Forelimb muscle (tissue), 1 donor: ENCODE measurements around the gene NXPE3. TPM values are rescaled to one million over a fixed set of nuclear protein-coding genes. Genes with fewer than 3 reads are reported as not detected.

ENCODE experiments used
- DNase-seq: peaks from one replicate; pipeline ENCODE4 v3.0.0-alpha.2; 2013; ENCODE audit warnings: low read depth
- polyA plus RNA-seq: library from polyadenylated mRNA; unstranded; fragments of 120-200 nt; gene quantifications from one replicate; pipeline ENCODE4 v1.2.1, GENCODE V29; 2013; ENCODE audit not compliant: insufficient read length

The NXPE3 gene
- polyA plus RNA-seq, 1 donor = 19.4 TPM

DNA sequence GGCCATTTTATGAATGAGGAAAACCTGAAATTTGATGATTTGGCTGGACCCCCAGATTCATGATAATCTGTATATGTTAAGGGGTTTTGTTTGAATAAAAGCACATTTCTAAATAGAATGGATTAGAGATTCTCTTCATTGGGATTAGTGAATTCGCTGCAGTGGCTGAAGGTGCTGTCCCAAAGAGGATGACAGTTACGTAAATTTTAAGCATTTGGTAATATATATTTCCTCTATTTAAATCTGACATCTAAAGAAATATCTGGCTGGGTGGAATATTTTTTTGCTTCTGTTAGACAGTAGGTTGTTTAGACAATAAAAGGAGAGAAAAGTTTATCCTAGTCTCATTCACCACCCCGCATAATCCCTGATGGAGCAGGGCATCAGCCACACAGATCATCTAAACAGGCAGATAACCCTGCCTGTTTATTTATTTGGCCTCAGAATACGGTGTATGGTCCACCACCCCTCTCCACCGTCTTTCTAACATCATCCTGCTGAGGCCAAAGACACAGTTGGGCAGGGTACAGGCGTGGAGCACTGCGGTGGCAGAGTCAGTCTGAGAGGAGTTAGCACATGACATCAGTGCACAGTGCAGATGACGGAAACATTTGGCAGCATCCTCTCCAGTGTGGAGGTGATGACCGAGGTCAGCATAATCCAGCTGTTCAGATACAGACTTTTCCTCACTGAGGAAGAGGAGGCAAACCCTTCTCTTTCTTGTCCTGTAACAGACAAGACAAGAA lies 49.9 kb downstream of the NXPE3 start:
- no peak for DNase-seq

GRCh38 chr3:101829437-101829830 lies 50.4 kb downstream of the NXPE3 start:
- no peak for DNase-seq

DNA sequence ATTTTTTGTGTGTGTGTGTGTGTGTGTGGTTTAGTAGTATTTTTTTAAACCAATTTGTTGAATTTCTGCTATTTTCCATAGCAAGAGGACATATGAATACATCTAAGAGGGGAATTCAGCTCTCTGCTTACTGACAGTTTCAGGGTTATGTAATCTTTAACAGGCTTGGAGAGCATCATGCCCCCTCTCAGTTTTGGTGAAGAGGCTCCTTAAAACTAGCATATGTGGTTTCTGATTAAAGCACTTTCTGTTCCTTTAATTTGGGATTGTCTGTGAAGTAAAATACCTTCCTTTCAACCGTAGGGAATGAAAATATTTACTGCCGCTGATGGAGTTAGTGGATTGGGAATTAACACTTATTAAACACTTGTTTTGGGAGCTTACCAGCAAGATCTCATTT lies 50.9 kb downstream of the NXPE3 start:
- no peak for DNase-seq

GRCh38 chr3:101833446-101833974 lies 54.5 kb downstream of the NXPE3 start:
- DNase-seq = no peak

- DNase-seq = no peak
Observed at GRCh38 chr3:101835676-101836075, 56.7 kb downstream of the NXPE3 start.

DNA sequence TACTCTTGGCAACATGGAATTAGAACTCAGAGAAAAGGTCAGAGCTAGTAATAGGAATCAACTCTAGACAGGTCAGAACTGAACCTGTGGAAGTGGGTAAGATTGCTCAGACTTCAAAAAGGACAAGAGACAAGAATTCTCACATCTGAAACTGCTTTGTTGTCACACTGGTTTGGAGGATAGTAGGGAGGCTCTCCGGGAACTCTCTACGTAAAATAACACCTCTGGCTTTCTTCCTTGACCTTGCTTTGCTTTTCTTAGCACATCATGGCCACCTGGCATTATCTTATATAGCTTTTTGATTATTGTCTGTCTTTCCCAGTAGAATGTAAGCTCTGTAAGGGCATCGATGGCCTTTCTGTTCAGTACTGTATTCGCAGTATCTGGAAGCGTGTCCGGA lies 57.1 kb downstream of the NXPE3 start:
- DNase-seq = no peak

GRCh38 chr3:101836652-101837598 lies 57.9 kb downstream of the NXPE3 start:
- DNase-seq = no peak

GRCh38 chr3:101838691-101839090 lies 59.7 kb downstream of the NXPE3 start:
- no peak for DNase-seq

DNA sequence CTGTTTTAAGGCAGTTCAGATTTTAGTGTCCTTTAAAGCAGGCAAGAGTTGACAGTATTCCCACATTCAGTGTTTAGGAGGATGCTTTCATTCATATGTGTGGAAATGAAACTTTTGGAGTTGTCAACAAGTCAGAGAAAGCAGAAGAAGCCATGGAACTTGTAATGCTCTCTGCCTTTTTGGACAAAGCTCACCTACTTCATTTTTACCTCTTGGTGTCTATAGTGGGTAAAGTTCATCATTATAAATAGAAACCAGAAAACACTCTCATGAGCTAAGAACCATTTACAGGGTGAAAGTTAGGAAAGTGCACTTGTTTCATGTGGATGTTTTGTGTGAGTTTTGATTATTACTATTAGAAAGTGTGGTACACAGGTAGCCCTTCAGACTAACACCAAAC lies 61.1 kb downstream of the NXPE3 start:
- DNase-seq = no peak

DNA sequence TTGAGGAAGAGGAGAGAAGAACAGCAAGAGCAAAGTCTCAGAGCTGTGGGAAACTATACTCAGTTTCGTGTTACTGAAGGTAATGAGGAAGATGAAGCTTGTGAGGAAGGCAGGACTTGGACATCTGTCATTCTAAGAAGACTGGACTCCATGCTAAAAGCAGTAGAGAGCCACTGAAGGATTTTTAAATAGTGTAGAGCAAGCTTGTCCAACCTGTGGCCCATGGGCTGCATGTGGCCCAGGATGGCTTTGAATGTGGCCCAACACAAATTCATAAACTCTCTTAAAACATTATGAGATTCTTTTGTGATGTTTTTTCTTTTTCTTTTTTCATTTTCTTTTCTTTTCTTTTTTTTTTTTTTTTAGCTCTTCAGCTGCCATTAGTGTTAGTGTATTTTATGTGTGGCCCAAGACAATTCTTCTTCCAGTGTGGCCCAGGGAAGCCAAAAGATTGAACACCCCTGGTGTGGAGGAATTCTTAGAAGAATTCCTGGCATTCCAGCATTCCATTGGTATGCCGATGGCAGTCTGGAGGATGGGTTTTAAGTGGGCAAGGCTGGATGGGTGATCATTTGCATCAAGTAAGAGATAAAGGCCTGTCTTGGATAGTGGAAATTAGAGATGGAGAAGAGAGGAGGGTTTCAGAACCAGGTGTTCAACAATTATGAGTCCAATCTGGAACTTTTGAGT lies 63.4 kb downstream of the NXPE3 start:
- DNase-seq = no peak

DNA sequence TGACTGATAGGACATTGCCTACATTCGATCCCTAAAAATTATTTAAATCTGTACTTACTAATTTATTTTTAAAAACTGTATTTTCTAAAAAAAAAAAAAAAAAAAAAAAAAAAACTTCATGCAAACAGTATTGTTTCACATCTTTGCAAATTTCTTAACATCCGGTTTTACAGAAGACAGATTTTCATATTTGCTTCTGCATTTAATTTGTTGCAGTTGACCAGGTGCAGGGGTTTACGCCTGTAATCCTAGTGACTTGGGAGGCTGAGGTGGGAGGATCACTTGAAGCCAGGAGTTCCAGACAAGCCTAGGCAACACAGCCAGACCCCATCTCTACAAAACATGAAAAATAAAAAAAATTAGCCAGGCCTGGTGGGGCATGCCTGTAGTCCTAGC lies 63.9 kb downstream of the NXPE3 start:
- no peak for DNase-seq

DNA sequence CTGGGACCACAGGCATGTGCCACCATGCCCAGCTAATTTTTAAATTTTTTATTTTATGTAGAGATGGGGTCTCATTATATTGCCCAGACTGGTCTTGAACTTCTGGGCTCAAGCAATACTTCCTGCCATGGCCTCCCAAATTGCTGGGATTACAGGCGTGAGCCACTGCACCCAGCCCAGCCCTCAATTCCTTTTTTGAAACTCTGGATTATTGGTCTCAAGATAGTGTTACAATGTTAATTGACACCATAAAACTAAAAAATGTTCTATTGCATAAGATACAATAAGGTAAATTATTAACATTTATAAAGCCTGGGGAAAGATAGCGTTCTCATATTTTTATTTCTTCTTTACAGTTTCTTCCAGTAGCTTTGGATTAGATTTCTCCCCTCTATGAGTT lies 66.4 kb downstream of the NXPE3 start:
- DNase-seq = no peak

DNA sequence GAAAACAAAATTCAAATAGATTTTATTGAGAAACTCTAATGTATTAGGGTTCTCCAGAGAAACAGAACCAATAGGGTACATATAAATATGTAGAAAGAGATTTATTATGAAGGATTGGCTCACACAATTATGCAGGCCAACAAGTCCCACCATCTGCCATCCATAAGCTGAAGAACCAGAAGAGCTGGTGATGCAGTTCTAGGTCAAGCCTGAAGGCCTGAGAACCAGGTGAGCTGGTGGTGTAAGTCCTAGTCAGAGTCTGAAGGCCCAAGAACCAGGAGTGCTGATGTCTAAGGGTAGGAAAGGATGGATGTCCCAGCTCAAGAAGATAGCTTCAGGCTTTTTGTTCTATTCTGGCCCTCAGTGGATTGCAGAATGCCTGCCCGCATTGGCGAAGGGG lies 67.7 kb downstream of the NXPE3 start:
- DNase-seq = no peak

DNA sequence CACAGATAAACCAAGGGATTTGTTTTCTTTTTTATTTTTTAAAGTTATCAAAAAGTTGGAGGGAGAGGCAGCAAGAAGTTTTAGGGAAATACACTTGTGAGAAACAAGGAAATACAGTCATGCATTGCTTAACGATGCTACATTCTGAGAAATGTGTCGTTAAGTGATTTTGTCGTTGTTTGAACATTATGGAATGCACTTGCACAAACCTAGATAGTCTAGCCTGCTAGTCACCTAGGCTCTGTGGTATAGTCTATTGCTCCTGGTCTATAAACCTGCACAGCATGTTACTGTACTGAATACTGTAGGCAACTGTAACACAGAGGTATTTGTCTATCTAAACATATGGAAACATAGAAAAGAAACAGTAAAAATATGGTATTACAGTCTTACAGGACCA lies 68.3 kb downstream of the NXPE3 start:
- DNase-seq = no peak

DNA sequence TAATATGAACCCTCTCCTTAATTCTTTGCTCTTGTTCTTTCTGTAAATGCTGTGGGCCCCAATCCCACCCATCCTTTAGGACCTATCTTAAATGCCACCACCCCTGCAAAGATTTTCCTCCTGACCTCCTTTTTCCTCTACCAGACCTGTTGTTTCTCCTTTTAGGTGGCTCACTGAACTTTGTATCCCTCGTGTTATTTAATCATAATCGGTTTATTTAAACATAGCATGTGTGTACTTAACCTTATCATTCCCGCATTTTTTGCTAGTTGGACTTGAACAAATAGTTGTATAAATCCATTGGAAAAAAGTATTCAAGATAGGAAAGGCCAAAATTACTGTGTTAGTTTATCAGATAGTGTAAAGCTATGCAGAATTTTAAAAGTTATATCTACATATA lies 69.3 kb downstream of the NXPE3 start:
- DNase-seq = no peak

- DNase-seq = no peak
Observed at GRCh38 chr3:101848754-101849713, 70.0 kb downstream of the NXPE3 start, which contains the start of gene NFKBIZ. TSS of gene NFKBIZ (plus strand) at chr3:101849514. CDS start at chr3:101849629, 115 bp downstream.

DNA sequence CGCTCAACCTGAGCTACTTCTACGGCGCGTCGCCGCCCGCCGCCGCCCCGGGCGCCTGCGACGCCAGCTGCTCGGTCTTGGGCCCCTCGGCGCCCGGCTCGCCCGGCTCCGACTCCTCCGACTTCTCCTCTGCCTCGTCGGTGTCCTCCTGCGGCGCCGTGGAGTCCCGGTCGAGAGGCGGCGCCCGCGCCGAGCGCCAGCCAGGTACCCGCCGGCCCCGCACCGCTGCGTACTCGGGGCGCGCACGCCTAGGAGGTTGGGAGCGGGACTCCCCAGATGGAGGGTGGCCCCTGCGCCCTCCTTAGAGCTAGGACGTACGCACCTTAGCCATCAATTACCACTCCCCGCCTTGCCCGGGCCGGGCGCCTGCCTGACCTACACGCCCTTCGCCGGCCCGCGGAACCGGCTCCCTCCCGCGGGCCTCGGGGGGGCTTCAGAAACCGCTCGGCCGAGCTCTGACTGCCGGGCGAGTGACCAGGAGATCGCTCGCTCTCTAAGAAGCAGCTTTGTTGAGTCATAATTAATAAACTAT lies 70.8 kb downstream of the NXPE3 start:
- DNase-seq = no peak

- no peak for DNase-seq
Observed at GRCh38 chr3:101850246-101851051, 71.4 kb downstream of the NXPE3 start.

DNA sequence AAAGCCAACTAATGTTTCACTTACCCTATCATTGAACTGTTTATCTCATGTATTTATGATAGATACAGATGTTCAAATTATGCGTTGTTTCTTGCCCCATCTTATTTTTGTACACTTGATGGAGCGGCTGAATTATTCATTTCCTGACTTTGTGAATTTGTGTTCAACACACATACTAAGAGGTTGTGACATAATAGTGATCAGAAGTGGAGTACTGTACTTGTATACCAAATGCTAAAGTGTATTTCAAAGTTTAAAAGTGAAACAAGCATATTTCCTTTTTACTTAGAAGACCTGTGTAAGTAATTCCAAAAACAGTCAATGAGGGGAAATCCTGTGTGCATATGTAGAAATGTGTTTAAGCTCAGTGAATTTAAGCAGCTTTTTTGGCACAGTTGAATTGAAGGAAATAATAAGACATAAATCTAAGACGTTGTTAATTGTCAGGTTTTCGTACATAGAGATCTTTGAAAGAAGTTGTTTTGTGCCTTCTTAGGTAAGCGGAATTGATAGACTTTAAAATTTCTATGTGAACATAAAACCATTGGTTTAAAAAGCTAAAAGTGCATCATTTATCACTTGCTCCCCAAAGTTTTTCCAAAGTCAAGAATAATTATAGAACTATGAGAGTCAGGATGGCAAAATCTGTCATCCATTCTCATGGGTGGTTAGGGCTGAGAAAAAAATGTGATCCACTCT lies 72.2 kb downstream of the NXPE3 start:
- no peak for DNase-seq
